CD4-positive, alpha-beta T cell treated with Interleukin-15 for 4 hours (primary cell): ENCODE measurements around the gene BSX.

ENCODE experiments used
- DNase-seq: peaks from one replicate; pipeline ENCODE4 v3.0.0-alpha.2; 2020; ENCODE audit warnings: low spot score

Gene BSX

DNA sequence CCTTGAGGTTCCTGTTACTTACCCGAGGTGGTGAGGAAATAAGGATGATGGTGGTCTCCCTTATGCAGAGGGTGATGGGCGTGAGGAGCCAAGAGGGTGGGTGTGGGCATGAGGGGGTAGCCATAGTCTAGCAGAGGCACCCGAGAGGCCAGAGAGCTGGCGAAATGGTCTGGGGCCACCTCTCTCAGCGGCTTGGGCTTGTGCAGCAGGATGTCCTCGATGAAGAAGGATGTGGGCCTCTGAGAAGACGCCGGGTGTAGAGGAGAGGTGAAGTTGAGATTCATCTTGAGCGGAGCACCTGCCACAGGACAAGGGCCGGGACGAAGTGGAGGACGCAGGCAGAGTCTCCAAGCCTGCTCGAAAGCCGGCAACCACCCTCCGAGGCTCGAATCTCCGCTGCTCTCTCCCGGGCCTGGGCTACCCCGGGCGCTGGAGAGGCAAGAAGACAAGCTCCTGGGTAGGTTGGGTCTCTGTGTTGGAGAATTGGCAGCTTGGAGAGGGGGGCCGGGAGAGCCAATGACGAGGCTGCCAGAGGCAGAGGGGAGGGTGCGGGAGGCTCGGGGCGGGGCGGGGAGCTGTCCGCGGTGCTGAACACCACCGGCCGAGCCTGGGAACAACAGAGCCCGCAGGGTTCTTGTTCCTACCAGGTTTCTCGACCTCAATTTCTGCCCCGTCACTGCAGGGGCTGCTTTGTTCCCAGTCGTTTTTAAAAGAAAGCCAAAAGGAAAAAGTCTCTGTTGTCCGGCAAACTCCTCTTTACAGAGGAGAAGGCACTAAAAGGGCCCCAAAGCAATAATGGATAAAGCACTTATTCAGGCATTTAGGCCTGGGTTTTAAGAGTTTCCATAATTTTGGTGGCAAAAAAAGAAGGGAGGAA lies at the start of gene BSX:
Gene BSX, minus strand, starts transcription at position 447 of the 877 bp plus-strand sequence. Its CDS starts 163 bp downstream, at position 284.
- peak; percentile 21 for DNase-seq

DNA sequence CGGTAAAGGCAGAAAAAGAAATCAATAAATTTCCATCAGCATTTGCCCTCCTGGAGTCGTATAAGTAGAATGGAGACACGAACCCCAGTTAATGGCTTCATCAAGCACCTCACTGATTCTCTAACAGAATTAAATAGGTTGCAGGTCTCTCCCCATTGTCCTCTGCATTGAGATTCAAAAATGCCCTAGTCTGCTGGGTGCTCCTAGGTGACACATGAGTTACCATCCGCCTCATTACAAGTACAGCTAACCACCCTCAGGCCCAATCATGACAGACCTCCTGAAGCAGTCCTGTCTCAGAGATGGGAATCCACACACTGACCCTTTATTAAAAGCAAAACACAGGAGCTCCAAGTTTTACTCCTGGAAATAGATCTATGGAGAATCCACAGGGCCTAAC lies 48.9 kb upstream of the BSX start:
- no peak for DNase-seq

DNA sequence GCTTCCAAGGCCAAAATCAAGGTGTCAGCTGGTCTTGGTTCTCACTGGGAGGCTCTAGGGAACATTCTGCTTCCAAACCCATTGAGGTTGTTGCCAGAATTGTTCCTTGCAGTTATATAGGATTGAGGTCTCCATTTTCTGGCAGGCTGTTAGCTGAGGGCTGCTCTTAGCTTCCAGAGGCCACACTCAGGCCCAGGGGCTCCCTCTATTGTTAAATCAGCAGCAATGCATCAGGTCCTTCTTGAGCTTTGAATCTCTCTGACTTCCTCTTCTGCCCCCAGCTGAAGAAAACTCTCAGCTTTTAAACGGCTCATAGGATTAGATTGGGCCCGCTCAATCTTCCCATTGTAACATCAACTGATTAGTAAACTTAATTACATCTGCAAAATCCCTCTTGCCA lies 39.3 kb upstream of the BSX start:
- DNase-seq = peak; percentile 40

DNA sequence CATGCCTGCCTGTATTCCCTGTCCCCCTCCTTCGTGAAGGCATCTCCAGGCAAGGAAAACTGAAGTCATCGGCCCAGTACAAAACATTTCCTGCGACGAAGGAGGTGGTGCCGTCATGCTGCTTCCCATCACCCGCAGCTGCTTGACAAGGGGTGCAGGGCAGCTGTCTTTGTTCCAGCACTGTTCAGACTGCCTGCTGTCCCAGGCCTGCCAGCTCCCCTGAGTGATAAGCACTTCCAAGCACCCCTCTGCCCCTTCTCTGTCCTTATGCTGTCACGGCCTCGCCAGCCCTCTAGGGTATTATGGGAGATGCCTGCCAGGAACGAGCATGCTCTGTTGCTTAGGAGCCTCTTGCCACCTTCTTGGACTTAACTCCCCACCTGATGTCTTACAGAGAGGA lies 37.1 kb upstream of the BSX start:
- no peak for DNase-seq

DNA sequence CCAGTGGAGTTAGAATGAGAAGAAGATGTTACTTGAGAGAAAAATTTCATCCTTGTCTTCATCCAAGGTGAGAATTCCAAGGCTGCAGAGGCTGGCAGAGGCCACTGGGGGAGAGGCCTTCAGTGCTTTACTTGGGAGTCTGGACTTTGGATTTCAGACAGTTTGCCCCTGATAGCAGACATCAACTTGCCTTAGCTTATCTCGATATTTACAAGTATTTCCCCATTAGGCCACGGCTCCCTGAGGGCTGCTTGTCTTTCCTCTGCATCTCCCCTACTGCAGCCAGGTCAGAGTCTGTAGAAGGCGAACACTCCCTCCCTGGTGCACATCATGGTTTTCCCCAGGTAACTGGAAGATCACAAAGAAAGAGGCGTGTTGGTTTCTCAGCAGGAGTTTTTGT lies 29.9 kb upstream of the BSX start:
- no peak for DNase-seq

DNA sequence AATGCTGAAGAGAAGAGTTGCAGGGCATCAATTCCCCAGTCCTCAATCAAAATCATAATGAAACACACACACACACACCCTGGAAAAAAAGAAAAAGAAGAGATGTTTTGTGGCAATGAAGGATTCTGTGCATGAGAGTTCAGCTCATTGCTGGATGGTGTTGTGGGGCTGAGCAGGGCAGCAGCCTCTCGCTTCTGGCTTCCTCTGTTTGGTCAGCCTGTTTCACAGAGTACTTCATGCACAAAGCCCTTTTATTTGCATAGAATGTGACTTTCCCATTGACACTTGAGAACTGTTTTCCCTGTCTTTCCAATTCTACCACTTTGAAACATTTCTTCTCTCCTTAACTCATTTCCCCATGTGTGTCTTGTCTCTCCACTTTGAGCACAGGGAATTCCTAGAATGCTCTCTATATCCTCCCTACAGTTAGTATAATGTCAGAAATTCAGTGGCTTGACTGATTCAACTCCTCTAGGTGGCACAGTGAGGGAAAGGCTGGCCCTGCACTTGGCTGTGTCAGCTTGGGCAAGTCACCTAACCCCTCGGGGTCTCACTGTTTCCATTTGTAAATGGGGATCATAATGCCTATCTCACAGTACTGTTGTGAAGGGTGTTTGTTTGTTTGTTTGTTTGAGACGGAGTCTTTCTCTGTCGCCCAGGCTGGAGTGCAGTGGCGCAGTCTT lies 25.4 kb upstream of the BSX start:
- DNase-seq = no peak

DNA sequence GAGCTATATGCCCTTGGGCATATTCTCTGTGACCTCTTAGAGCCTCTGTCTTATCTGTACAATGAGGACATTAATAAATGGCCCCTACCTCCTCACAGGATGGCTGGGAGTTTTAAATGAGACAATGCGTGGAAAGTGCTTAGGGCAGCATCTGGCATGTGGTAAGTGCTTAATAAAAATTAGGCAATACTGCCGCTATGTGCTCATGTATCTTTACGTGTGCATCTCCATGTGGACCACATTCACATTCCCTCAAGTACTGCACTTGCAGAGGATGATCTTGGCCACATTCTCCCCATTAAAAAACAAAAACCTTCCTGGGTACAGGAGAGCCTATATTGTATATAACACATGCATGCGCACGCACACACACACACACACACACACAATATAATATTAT lies 19.1 kb upstream of the BSX start:
- DNase-seq = no peak

DNA sequence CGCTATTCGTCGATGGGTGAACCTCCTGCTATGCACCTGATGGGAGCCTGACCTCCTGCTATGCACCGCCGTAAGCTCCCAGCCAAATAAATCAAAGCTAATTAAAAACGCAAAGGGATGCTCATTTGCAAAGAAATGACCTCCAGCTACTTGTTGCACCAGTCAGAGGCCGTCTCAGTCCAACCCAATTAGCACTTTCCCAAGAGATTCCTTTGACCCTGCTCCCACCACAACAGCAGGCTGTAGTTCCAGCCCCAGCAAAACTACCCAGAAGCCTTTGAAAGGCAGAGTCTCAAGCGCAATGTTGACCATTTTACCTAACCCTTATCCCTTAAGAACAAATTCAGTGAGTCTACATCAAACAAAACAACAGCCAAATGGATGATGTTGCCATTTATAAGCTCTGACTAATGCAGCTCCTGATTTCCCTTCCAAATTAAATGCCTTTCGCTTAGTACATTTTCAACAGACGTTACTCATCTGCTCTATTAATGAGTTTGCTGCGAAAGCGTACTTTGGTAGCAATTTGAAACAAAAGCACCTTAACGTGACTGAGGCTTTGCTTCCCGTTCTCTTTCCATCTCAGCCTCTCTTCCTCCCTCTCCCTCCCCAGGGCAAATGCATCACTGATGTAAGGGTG lies 17.2 kb upstream of the BSX start:
- DNase-seq = no peak

DNA sequence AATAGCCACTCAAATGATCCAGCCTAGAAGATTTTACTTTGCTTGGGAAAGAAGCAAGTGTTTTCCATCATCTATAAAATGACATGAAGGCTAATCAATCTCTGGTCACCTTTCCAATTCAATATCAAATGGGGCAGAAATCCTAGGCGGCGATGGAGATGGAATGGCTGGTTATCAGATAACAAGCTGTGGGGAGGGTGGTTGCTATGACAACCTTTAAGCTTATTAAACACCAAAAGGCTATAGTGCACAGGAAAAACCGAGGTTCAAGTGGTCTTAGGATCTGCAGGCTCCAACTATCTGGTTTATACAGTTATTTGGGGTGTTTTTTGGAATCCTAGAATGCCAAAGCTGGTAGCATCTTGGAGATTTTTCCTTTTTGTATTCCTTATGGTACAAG lies 13.9 kb upstream of the BSX start:
- no peak for DNase-seq

DNA sequence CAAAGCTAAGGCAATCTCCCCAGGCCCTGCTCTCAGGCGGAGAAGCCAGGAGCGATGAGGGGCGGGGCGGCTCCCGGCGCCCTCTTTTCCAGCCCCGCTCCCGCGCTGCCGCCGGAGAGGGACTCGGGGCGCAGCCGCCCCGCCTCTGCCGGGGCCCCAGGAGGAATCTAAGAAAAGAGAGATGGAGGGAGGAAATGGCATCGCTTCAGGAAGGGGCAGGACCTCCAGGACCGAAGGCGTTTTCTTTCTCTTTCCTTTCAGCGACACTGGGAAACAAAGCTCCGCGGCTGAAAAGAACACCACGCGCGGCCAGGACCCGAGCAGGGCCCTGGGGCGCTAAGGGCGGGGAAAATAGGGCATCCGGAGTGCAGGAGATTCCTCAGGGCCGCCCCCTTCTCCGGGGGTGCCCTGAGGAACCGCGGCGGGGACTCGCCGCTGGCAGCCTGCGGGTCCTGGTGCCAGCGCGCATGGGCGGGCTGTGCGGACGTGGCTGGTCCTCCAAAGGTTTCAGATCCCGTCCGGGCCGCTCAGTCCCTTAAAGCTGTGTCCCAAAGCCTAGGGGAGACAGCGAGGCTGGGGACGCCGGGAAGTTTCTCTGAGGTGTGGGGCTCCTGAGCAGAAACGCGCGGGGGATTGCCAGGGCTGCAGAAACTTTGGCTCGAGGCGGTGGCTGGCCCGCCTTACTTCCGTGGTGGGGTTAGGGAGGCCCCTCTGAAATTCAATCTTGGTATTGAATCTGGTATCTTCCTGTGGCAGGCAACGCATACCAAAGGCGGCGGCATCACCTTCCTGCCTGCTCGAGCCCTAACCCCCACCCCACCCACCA lies 2.8 kb upstream of the BSX start:
- no peak for DNase-seq

DNA sequence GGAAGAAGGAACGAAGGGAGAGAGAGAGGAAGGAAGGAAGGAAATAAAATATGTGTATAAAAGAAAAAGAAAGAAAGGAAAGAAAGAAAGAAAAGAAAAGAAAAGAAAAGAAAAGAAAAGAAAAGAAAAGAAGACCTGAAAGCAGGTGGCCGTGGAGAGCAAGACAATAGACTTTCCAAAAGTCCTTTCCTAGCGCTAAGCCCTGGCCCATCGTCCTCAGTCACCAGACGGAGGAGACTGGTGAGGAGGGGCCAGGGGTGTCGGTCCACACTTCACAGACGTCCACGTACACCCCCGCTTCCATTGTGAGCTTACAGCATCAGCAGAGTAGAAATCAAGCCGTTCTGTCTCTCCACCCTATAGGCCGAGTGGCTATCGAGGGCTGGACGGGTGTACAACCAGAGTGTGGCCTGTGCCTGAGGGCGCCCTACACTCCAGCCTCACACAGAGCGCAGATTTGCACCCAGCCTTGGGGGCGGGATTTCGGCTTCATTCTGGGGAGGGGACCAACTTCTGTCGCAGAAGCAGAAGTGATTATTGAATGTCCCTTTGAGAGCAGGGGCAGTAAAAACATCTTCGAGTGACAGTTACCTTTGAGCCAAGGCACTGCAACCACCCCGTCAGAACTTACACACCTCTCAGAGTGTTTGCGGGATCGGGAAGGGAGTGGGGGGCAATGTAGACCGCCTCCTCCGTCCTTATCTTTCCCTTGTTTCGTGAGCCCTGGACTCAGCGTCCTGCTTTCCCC lies 2.0 kb upstream of the BSX start:
- DNase-seq = no peak

DNA sequence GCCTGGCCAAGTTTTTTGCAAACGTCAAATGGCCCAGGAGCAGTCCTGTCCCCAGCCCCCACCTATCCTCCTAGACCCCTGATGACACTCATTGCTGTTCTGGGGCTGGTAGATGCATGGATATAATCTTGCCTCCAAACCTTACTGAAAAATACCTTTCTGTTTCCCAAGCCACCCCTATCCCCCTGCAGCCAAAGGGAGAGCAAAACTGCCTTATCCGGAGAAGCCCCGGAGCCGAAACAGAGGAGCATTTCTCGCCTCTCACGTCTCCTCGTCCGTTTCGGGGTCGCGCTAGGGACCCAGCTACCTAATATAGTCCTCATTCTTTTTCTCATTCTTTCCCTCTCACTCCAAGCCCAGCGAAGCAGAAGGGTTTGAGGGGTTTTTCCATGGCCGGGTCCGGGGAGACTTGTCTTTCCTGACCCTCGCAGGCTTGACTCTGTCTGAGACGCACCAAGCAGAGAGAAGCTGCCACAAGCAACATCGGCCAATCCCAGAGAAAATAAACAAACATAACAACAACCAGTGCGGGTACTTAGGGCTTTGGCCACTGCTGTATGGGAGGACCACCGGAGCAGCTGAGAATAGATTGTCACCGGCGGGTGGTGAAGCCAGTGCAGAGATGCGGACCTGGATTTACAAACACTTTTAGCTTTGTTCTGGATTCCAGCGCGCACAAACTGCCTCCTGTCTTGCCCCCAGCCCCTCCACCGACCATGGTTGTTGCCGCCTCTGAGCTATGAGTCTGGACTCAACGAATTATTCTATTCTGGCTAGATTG lies 1.6 kb downstream of the BSX start:
- DNase-seq = no peak

DNA sequence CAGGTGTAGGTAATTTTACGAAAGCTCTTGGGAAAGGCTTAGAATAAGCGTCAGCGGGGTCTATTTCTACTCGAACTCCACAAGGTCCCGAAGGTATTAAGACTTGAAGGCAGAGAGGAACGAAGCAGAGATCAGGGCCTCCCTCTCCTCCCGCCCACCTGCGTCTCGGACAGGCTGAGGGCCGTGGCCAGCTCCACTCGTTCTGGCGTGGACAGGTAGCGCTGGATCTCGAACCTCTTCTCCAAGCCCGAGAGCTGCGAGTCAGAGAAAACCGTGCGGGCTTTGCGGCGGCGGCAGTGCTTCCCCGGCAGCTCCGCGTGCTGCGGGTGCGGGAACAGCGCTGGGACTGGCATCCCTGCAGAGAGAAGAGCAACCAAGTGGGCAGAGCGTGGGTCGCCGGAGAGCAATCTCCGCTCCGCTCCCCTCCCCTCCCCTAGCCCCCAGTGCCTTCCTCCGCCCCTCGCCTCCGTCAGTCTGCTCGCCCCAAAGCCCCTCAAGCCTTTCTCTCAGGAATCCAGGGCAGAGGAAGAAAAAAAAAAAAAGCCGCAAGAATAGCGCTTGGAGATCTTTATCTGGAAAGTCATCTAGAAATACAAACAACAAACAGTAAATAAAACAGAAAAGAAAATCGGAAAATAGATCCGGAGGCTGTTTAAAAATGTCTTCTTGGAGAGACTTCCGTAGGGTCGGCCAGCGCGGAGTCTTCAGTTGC lies 2.4 kb downstream of the BSX start:
- no peak for DNase-seq

DNA sequence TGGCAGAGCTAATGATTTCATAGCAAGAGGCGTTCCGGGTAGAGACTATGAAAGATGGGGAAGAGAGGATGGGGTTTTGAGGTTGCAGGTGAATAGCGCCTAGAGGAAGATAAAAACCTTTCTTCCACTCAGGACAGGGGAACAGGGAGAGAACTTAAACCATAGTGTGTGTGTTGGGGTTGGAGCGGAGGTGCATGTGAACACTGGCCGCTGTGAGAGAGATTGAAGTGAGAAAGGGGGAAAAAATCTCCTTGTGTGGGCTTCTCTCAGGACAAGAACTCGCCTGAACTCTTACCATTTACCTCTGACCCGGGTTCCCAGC lies 3.4 kb downstream of the BSX start:
- no peak for DNase-seq

DNA sequence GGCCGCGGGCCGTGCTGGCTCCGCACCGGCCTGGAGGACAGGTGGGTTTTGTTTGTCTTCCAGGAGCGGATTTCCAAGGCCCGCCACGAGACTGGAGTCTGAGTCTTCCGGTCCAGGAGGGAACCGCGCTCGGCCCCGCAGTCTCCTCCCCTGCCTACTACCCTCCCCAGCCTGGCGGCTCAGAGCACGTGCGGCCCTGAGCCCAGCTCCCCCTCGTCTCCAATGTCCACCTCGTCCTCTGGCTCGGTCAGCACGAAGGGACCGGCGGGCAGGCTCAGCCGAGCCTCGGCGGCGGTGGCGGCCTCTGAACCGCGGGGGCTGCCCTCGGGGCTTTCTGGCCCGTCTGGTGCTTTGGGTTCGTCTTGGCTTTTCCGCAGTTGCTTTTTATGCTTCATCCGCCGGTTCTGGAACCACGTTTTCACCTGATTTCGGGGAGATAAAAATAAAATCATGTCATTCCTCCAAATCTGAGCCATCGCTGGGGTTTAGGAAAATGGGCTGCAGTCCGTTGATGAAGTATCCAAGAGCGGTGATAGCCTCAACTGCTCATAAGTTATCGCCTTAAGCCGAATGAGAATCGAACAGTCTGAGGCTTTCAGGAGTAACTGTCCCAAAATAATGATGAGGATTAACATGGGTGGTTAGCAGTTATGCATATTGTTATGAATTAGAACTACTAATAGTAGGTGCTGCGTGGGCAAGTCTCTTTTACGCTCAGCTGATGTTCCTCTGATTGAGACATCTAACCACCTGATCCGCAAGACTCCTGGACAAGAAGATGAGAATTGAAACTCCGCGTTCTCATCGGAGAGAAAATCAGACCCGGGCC lies 4.0 kb downstream of the BSX start:
- DNase-seq = no peak

DNA sequence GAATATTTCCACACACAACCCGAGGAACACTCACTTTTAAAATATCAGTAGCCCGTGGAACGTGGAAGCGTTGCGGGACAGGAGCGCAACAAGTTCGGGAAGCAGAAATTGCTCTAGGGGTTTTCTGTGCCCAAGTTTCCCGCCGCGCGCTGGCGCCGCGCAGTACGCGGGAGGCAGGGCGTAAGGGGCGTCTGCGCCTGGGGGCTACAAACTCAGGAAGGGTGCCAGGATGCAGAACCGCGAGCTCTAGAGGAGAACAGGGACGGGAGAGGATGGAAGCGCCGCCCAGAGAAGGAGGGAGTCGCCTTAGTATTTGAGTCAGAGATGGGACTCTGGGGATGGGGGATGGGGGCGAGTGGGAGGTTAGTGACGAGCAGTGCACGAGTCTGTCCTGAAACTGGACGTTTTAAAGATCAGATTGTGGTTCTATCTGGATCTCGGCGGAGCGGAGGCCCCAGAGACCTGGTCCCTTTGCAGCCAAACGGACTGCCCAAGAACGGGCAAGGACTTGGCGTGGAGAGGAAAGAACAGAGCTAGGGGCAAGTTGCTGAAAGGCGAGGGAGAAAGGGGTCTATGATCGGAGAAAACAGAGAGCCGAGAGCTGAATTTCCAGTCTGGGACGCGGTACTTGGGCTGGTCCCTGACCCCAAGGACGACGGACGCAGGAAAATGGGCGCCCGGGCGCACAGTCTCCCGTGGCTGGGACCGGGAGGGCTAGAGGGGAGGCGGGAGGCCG lies 4.7 kb downstream of the BSX start:
- DNase-seq = no peak

DNA sequence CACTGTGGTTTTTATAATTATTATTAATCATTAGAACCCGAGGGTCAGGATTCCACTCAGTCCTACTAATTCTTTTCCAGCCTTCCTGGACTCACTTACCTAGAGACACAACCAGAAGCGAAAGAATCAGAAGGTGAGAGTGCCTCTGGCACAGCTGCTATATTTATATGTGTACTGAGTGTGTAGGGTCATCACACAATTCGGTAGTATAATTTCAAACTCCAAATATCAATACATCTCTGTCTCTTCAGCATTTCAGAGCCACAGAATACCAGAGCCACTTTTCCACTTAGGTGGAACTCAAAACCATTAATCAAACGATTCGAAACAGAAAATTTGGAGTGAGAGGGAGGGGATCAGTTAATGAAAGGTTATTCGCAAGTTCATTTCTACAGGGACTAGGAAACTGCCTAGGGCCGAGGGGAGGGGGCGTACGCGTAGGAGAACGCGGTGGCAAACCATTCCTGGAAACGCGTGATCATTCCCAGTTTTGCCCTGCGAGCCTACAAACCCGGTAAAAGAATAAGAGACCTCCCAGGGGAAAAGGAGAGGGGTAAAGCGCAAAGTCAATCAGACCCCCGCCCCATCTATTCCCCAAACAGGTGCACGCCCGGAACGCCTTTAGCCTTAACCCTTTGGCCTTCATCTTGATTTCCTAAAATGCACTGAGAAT lies 5.4 kb downstream of the BSX start:
- DNase-seq = no peak

DNA sequence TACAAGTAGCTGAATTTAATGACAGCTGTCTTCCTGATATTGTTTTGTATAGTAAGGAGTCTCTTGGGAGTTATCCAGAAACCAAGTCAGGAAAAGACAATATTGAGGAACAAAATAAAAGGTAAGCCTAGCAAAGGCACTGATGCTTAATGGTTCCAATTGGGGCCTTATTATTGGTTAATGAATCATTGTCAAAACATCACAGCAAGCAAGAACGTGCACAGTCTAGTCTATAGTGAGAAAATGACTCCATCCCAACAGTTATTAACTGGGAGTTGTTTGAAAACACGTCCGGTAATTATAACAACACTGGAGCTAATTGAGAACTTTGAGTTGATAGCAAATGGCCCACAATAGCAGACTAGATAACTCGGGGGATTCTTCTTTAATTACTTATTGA lies 17.7 kb downstream of the BSX start:
- DNase-seq = no peak
